ENCODE results near the gene TRAF3. TPM values are rescaled to one million over a fixed set of nuclear protein-coding genes. Genes with fewer than 3 reads are reported as not detected.

Gene TRAF3
- total and polyA plus RNA-seq, 4 donors, result 2.1 to 12.0 (median 5.2) TPM

GRCh38 chr14:102925646-102926045 lies 148.4 kb downstream of the TRAF3 start:
- DNase-seq (ENCODE audit: low spot score), result no peak
- no peak for TF ChIP-seq ZBTB33 (IDR thresholded peaks at IDR 0.05)
- TF ChIP-seq HNF4G (IDR thresholded peaks at IDR 0.05), result no peak
- TF ChIP-seq YY1 (IDR thresholded peaks at IDR 0.05), result no peak
- no peak for TF ChIP-seq NR2F2 (IDR thresholded peaks at IDR 0.05)
- TF ChIP-seq SP1 (IDR thresholded peaks at IDR 0.05), result no peak
- no peak for TF ChIP-seq GABPA (IDR thresholded peaks at IDR 0.05 in 1 of 2, conservative IDR thresholded peaks at IDR 0.05 in 1 of 2)
- no peak for TF ChIP-seq FOXA2 (IDR thresholded peaks at IDR 0.05)
- TF ChIP-seq HNF4A (conservative IDR thresholded peaks at IDR 0.05), result no peak
- no peak for TF ChIP-seq MAX (IDR thresholded peaks at IDR 0.05)
- TF ChIP-seq RXRA (IDR thresholded peaks at IDR 0.05), result no peak
- no peak for TF ChIP-seq CTCF (IDR thresholded peaks at IDR 0.05; ENCODE audit: low read depth, low read length, missing input control)
- no peak for TF ChIP-seq TAF1 (conservative IDR thresholded peaks at IDR 0.05)
- no peak for TF ChIP-seq RAD21 (IDR thresholded peaks at IDR 0.05)
- no peak for TF ChIP-seq ATF3 (IDR thresholded peaks at IDR 0.05)
- no peak for TF ChIP-seq EGR1 (IDR thresholded peaks at IDR 0.05; ENCODE audit: low read depth in 2 of 2)
- TF ChIP-seq REST (IDR thresholded peaks at IDR 0.05), result no peak
- TF ChIP-seq JUND (IDR thresholded peaks at IDR 0.05), result no peak
- Histone ChIP-seq H3K36me3 (ENCODE audit: control insufficient read depth in 4 of 4, insufficient read depth in 3 of 4, low read depth in 1 of 4, low read length in 3 of 4) (no peaks in the 10 kb centered on the region), H3K4me3 (ENCODE audit: low read depth in 1 of 3, low read length in 3 of 3) (no peak overlapping the region), H3K9ac (ENCODE audit: low read depth in 1 of 2, low read length in 2 of 2) (no peak overlapping the region), H3K27ac (ENCODE audit: low read depth in 1 of 2, low read length in 2 of 2) (no peak overlapping the region), H3K9me3 (ENCODE audit: control insufficient read depth in 4 of 4, low read length in 3 of 4) (no peaks in the 10 kb centered on the region), H3K27me3 (ENCODE audit: control insufficient read depth in 4 of 4, insufficient read depth in 4 of 4, low read length in 3 of 4) (peaks cover 0 to 2% (median 0%) of the 10 kb centered on the region in 4 donors), H3K4me1 (ENCODE audit: control insufficient read depth in 4 of 4, insufficient read depth in 4 of 4, low read length in 3 of 4) (peaks cover 16 to 38% (median 27%) of the 10 kb centered on the region in 4 donors)
- WGBS, result 90% methylated on average over 11 of the region's 11 CpGs

Data from liver (tissue), 9 donors.